Lower leg skin (tissue), 4 donors: Measurements from ENCODE around the gene NECAB2. TPM values are rescaled to one million over a fixed set of nuclear protein-coding genes. Genes with fewer than 3 reads are reported as not detected.

Experiments used
- DNase-seq, 2 donors: peaks; one replicate each; pipeline ENCODE4 v3.0.0-alpha.2; 2019; ENCODE audit warnings: low spot score in 2 of 2
- H3K4me3 ChIP-seq: fragments of 200-600 bp; sonication (generic); 2 replicates; pipeline ENCODE4 v1.5.1; 2017; ENCODE audit warnings: mild to moderate bottlenecking, low read depth; ENCODE audit not compliant: poor library complexity, severe bottlenecking
- POLR2A ChIP-seq, 2 donors: fragments of 450-650 bp; IDR thresholded peaks; one replicate each; pipeline ENCODE4 v1.6.1; 2016 to 2017; ENCODE audit warnings: antibody characterized with exemption in 2 of 2, mild to moderate bottlenecking in 1 of 2, moderate library complexity in 1 of 2
- WGBS, 2 donors: methylation state at CpG; one replicate each; pipeline ENCODE4 v1.1.5; 2018; 5-methylcytosine and 5-hydroxymethylcytosine counted together
- intact Hi-C: fragments of 100-400 bp; cut with DNase I; formaldehyde crosslinking; loops from one replicate; pipeline ENCODE4 v1.15.0; 2023; ENCODE audit warnings: low total_unique reads
- total RNA-seq, 4 donors: library from RNA; depleted of rRNA; stranded (reverse); fragments of >200 nt; gene quantifications; one replicate each; pipeline ENCODE4 v1.1.0, GENCODE V29; 2016
- TF ChIP-seq, protein P1 (sequence below), 3 donors: fragments of 450-650 bp; IDR thresholded peaks; one replicate each; pipeline ENCODE4 v1.5.1; 2016; ENCODE audit warnings: antibody characterized with exemption in 3 of 3, mild to moderate bottlenecking in 3 of 3, moderate library complexity in 2 of 3

NECAB2 gene
- total RNA-seq, 4 donors from 2014 or later: not detected

DNA sequence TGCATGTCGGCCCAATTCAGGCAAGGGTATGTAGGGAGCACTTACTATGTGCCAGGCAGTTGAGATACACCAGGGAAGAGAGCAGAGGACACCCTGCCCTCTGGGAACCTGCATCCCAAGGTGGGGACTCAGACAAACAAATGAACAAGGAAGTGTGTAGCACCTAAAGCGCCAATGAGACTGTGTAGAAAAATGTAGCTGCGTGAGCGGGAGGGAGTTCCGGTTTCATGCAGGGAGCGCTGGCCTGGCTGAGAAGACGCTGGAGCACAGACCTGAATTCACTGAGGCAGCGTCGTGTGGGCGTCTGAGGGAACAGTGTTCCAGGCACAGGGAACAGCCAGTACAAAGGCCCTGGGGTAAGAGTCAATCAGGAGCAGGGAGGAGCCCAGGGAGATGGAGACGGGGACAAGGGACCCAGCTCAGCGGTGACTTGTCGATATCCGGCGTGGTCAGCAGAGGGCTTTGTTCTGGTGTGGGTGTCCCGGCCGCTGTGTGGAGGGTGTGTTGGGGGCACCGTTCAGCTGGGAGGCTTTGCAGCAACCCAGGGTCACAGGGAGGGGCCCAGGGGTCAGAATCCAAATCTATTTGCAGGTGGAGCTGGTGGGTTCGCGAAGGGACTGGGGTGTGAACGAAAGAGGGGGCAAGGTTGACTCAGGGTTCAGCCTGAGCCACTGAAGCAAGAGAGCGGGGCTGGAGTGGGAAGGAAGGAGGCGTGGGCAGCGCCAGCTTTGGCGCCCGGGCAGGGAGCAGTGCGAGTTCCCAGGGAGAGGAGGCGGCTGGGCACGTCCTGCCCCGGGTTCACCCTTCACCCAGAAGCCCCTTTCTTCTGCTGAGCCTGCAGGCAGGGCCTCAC lies 32.8 kb upstream of the NECAB2 start:
- WGBS, 2 donors: 67 to 82% methylated on average over 29 to 30 of the region's 30 CpGs
- no peak overlapping the region for H3K4me3 ChIP-seq
- no peak for DNase-seq
- TF ChIP-seq POLR2A (IDR thresholded peaks at IDR 0.05): no peak
- TF ChIP-seq, protein P1, sequence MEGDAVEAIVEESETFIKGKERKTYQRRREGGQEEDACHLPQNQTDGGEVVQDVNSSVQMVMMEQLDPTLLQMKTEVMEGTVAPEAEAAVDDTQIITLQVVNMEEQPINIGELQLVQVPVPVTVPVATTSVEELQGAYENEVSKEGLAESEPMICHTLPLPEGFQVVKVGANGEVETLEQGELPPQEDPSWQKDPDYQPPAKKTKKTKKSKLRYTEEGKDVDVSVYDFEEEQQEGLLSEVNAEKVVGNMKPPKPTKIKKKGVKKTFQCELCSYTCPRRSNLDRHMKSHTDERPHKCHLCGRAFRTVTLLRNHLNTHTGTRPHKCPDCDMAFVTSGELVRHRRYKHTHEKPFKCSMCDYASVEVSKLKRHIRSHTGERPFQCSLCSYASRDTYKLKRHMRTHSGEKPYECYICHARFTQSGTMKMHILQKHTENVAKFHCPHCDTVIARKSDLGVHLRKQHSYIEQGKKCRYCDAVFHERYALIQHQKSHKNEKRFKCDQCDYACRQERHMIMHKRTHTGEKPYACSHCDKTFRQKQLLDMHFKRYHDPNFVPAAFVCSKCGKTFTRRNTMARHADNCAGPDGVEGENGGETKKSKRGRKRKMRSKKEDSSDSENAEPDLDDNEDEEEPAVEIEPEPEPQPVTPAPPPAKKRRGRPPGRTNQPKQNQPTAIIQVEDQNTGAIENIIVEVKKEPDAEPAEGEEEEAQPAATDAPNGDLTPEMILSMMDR (IDR thresholded peaks at IDR 0.05): no peak
- intact Hi-C loops: no loop called here

DNA sequence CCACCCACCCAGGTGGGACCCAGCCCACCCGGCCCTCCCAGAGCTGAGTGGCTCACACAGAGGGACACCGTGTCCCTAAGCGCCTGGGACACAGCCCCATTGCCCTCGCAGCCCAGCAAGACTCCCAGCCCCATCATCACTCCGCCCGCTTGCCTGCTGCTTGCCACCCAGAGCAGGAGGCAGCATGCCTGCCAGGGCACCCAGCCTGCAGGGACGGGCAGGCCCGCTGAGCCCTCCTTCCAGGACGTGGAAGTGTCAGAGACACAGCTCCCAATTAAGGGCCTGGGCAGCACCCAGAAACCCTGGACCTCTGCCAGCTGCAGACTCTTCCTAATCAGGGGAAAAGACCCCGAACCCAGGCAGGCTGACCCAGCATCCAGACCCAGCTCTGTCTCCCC lies 32.2 kb upstream of the NECAB2 start:
- intact Hi-C loops: no loop called here
- WGBS, 2 donors: 20 to 51% methylated on average over 2 to 4 of the region's 10 CpGs
- TF ChIP-seq, protein P1 (IDR thresholded peaks at IDR 0.05): no peak
- TF ChIP-seq POLR2A (IDR thresholded peaks at IDR 0.05): no peak
- no peak for DNase-seq
- no peak overlapping the region for H3K4me3 ChIP-seq

DNA sequence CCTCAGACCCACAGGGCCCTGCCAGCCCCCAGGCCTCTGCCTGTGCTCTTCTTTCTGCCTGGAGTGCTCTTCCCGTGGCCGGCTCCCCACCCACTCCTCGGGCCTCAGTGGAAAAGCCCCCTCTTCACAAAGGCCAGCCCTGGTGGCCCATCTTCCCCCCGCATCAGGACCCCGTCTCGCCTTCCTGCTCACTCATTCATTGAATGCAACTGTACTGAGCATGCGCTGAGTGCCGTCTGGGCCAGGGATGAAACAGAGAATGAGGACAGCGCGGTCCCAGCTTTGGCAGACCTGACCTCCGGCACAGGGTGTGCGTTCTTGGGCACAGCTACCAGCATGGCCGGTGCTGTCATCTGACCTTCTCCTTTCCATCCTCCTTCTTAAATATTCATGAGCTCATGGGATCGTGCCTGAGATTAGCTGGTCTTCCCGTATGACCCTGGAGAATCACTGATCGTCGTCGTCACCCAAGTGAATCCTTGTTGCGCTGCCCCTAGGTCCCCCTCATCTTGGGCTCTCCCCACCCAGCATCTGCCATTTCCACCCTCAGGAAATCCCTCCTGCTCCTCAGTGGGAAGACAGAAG lies 31.4 kb upstream of the NECAB2 start:
- intact Hi-C loops: no loop called here
- no peak for DNase-seq
- TF ChIP-seq, protein P1 (IDR thresholded peaks at IDR 0.05): no peak
- TF ChIP-seq POLR2A (IDR thresholded peaks at IDR 0.05): no peak
- H3K4me3 ChIP-seq: no peak overlapping the region
- WGBS, 2 donors: 86 to 89% methylated on average over 18 to 19 of the region's 19 CpGs

DNA sequence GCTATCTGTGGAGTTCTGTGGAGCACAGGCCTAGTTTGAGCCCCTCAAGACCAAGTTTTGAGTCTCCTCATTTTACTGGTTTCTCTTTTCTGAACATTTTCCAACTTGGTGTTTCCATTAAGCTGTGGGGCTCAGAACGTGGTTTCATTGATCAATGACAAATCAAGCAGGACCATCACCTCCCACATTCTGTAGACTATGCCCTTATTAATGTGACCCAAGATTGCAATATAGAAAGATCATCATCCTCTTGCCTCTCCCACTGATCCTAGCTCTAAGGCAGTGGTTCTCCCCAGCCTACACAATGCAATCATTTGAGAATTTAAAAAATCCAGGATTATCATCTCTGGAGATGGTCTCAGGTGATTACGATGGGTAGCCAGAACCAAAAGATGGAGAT lies 30.8 kb upstream of the NECAB2 start:
- 93 to 94% methylated on average over 2 of the region's 2 CpGs for WGBS, 2 donors
- TF ChIP-seq, protein P1 (IDR thresholded peaks at IDR 0.05): no peak
- no peak for TF ChIP-seq POLR2A (IDR thresholded peaks at IDR 0.05)
- DNase-seq: no peak
- no peak overlapping the region for H3K4me3 ChIP-seq
- intact Hi-C loops: no loop called here

DNA sequence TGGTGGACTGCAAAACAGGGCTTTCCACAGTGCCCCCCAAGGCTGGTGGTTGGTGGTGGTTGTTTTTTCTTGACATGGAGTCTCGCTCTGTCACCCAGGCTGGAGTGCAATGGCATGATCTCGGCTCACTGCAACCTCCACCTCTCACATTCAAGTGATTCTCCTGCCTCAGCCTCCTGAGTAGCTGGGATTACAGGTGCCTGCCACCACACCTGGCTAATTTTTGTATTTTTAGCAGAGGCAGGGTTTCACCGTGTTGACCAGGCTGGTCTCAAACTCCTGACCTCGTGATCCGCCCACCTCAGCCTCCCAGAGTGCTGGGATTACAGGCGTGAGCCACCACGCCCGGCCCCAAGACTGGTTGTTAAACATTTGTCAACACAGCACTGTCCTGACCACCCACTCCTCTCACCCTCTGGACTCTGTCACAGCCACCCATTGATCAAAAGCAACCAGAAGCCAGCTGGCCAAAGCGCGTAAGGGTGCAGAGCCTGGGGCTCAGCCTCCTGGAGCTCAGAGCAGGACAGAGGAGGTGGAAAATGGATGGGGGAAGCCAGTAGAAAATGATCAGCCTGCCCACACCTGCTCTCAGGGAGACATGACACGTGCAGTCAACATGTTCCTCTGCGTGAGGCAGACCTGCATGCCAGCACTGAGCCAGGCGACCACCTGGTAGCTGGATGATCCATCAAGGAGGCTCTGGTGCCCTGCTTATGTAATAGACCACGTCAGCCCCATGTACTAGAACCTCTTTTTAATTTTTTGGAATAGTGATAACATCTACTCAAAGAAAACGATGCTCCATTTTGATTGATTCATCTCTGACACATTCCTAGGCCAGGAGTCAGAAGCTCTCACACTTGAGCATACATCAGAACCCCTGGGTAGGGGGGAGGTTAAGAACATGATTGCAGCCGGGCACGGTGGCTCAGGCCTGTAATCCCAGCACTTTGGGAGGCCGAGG lies 29.8 kb upstream of the NECAB2 start:
- DNase-seq: no peak
- 82 to 84% methylated on average over 18 of the region's 18 CpGs for WGBS, 2 donors
- TF ChIP-seq, protein P1 (IDR thresholded peaks at IDR 0.05): no peak
- no peak for TF ChIP-seq POLR2A (IDR thresholded peaks at IDR 0.05)
- H3K4me3 ChIP-seq: no peak overlapping the region
- intact Hi-C loops: no loop called here
